Measurements from ENCODE around the gene MOB3B.
"Not testable (repeated sequence)": the region's sequence is repeated elsewhere in the genome, so short reads cannot be mapped to it uniquely, and the experiment has no call there.

Gene MOB3B

DNA sequence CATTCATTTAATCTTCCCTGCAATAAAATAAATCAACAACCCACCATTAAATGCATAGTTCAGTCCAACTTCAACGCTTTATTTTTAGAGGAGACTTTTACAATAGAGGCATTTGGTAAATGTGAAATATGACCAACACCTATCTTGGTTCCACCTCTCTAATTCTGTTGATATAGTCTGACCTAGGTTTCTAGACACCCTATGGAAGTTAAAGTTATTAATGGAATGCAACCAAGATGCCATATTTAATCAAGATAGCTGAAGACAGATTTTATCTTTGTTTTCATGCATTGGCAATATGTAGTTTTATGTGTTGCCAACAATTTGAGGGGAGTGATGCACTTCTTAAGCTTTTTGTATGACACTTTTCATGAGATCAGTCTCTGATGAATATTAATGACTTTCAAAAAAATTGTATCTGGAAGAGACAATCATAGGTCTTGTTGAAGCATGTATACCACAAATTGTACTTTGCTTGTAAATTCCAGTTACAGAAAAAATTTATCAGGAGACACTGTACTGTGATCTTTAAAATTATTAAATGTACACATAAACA lies 107.3 kb downstream of the MOB3B start:
- TF ChIP-seq, protein P1, sequence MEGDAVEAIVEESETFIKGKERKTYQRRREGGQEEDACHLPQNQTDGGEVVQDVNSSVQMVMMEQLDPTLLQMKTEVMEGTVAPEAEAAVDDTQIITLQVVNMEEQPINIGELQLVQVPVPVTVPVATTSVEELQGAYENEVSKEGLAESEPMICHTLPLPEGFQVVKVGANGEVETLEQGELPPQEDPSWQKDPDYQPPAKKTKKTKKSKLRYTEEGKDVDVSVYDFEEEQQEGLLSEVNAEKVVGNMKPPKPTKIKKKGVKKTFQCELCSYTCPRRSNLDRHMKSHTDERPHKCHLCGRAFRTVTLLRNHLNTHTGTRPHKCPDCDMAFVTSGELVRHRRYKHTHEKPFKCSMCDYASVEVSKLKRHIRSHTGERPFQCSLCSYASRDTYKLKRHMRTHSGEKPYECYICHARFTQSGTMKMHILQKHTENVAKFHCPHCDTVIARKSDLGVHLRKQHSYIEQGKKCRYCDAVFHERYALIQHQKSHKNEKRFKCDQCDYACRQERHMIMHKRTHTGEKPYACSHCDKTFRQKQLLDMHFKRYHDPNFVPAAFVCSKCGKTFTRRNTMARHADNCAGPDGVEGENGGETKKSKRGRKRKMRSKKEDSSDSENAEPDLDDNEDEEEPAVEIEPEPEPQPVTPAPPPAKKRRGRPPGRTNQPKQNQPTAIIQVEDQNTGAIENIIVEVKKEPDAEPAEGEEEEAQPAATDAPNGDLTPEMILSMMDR (conservative IDR thresholded peaks at IDR 0.05; ENCODE audit: low read depth), result no peak
- no peak for DNase-seq (ENCODE audit: low spot score)
- ChIA-PET POLR2A (ENCODE audit: low non-redundant PET) (no interaction called here), CTCF (no interaction called here)
- no peak overlapping the region for H3K27ac ChIP-seq

- CTCF ChIA-PET, result no interaction called here
- no peak for DNase-seq (ENCODE audit: low spot score)
- H3K27ac ChIP-seq, result peak overlapping the region; percentile 68
- TF ChIP-seq, protein P1 (conservative IDR thresholded peaks at IDR 0.05; ENCODE audit: low read depth), result no peak
- POLR2A ChIA-PET (ENCODE audit: low non-redundant PET), result no interaction called here
Measured at GRCh38 chr9:27421577-27421976, 108.0 kb downstream of the MOB3B start.

DNA sequence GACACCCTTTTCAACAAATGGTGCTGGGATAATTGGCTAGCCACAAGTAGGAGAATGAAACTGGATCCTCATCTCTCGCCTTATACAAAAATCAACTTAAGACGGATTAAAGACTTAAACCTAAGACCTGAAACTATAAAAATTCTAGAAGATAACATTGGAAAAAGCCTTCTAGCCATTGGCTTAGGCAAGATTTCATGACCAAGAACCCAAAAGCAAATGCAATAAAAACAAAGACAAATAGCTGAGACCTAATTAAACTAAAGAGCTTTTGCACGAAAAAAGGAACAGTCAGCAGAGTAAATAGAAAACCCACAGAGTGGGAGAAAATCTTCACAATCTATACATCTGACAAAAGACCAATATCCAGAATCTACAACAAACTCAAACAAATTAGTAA lies 110.1 kb downstream of the MOB3B start:
- CTCF ChIA-PET; DNase-seq (ENCODE audit: low spot score); POLR2A ChIA-PET (ENCODE audit: low non-redundant PET): not testable (repeated sequence)

DNA sequence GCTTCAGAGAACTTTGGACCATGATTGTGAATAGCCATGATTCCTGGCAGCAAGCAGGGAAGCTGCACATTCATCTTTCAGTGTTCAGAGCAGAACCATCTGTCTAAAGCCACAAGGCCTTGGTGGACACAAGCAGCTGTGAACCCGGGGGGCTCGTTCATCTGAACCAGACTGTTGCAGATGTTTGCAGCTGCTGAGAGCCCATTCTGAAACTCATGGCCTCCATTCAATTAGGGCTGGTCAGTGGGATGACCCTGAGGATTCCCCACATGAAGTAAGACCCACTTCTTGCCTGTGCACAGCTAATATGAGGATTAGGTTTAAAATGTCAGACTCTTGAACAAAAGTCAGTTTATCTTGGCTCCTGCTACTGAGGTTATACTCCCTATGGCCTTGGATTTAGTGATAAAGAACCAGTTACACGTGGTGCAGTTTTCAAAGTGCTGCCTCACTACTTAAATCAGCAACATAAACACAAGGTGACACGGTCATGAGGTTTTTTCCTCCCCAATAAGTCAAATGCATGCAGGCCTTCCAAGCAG lies 115.3 kb downstream of the MOB3B start:
- ChIA-PET CTCF (interaction anchor here (0.6 kb wide), 1 partner anchor 78 kb away, joined by 3 read pairs; no protein-coding TSS in a partner anchor), POLR2A (ENCODE audit: low non-redundant PET) (no interaction called here)
- peak overlapping the region; percentile 83 for H3K27ac ChIP-seq
- no peak for DNase-seq (ENCODE audit: low spot score)
- TF ChIP-seq, protein P1 (conservative IDR thresholded peaks at IDR 0.05; ENCODE audit: low read depth), result no peak

More for the DNA sequence above, 110.1 kb downstream of the MOB3B start:
- not testable (repeated sequence) for H3K27ac ChIP-seq

GRCh38 chr9:27413511-27414219 lies 115.9 kb downstream of the MOB3B start:
- ChIA-PET CTCF (interaction anchor here (0.7 kb wide), 1 partner anchor 21 kb away, joined by 3 read pairs; no protein-coding TSS in a partner anchor), POLR2A (ENCODE audit: low non-redundant PET) (no interaction called here)
- peak; percentile 49 for DNase-seq (ENCODE audit: low spot score)
- TF ChIP-seq, protein P1 (conservative IDR thresholded peaks at IDR 0.05; ENCODE audit: low read depth), result no peak
- H3K27ac ChIP-seq, result peak overlapping the region; percentile 83

GRCh38 chr9:27412963-27413362 lies 116.7 kb downstream of the MOB3B start:
- DNase-seq (ENCODE audit: low spot score), result no peak
- CTCF ChIA-PET, result interaction anchor here (0.7 kb wide), 1 partner anchor 20 kb away, joined by 3 read pairs; no protein-coding TSS in a partner anchor
- no peak overlapping the region for H3K27ac ChIP-seq
- TF ChIP-seq, protein P1 (conservative IDR thresholded peaks at IDR 0.05; ENCODE audit: low read depth), result no peak
- POLR2A ChIA-PET (ENCODE audit: low non-redundant PET), result no interaction called here

DNA sequence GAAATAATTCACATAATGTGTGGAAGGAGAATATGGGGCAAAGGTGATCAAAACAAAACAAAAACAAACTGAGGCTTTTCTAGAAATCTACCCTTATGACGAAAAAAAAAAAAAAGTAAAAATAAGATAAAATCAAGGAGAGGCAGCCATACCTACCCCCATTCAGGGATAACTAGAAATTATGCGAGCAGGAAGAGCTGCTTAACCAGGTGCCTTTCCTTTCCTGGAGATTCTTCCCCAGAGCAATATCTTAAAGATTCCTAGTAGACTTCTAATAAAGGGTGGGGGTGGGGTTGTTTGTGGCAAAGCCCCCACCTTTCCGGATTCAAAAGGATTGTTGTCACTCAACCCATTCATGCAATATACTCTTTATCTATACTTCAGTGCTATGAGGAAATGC lies 117.5 kb downstream of the MOB3B start:
- H3K27ac ChIP-seq, result no peak overlapping the region
- ChIA-PET POLR2A (ENCODE audit: low non-redundant PET) (no interaction called here), CTCF (interaction anchor here (1.1 kb wide), 1 partner anchor 19 kb away, joined by 4 read pairs; no protein-coding TSS in a partner anchor)
- no peak for DNase-seq (ENCODE audit: low spot score)
- TF ChIP-seq, protein P1 (conservative IDR thresholded peaks at IDR 0.05; ENCODE audit: low read depth), result no peak

Data from RWPE1 (cell line).